Uterus (tissue), 4 donors: ENCODE measurements around the gene TCAF1. TPM values are rescaled to one million over a fixed set of nuclear protein-coding genes. Genes with fewer than 3 reads are reported as not detected.

Experiments
- DNase-seq, 2 donors: peaks; one replicate each; pipeline ENCODE4 v3.0.0-alpha.2; 2019 to 2020
- H3K27ac ChIP-seq, 2 donors: fragments of 200-600 bp; sonication (generic); 1 replicate in 1 of 2; 2 replicates in 1 of 2; pipeline ENCODE4 v1.5.1; 2016 to 2018
- H3K27me3 ChIP-seq, 2 donors: fragments of 200-600 bp; sonication (generic); one replicate each; pipeline ENCODE4 v1.5.1; 2018 to 2019; ENCODE audit warnings: control low read depth in 1 of 2
- H3K36me3 ChIP-seq, 2 donors: fragments of 200-600 bp; sonication (generic); one replicate each; pipeline ENCODE4 v1.5.1; 2019; ENCODE audit warnings: control low read depth in 1 of 2
- H3K4me1 ChIP-seq, 2 donors: fragments of 200-600 bp; sonication (generic); one replicate each; pipeline ENCODE4 v1.5.1; 2018 to 2019; ENCODE audit warnings: control low read depth in 1 of 2
- H3K4me3 ChIP-seq, 2 donors: fragments of 200-600 bp; sonication (generic); 1 replicate in 1 of 2; 2 replicates in 1 of 2; pipeline ENCODE4 v1.5.1; 2018 to 2019; ENCODE audit warnings: mild to moderate bottlenecking in 1 of 2
- H3K9me3 ChIP-seq, 2 donors: fragments of 200-600 bp; sonication (generic); one replicate each; pipeline ENCODE4 v1.5.1; 2019; ENCODE audit warnings: control low read depth in 1 of 2
- CTCF ChIP-seq, 4 experiments: fragments of 200-600 bp in 2 of 4; fragments of 450-650 bp in 2 of 4; sonication (generic) in 2 of 4; IDR thresholded peaks; one replicate each; pipeline ENCODE4 v1.5.1; 2016 to 2019; ENCODE audit warnings: antibody characterized with exemption in 4 of 4, mild to moderate bottlenecking in 2 of 4, moderate library complexity in 1 of 4
- POLR2A ChIP-seq, 2 donors: fragments of 450-650 bp; IDR thresholded peaks; one replicate each; pipeline ENCODE4 v1.6.1; 2016; ENCODE audit warnings: antibody characterized with exemption in 2 of 2, mild to moderate bottlenecking in 1 of 2, moderate library complexity in 1 of 2
- intact Hi-C: fragments of 100-400 bp; cut with DNase I; formaldehyde crosslinking; loops from one replicate; pipeline ENCODE4 v1.15.1; 2023; ENCODE audit warnings: low total_unique reads
- total RNA-seq, 4 donors: library from RNA; depleted of rRNA in 3 of 4; stranded (reverse); fragments of >200 nt in 3 of 4; gene quantifications; one replicate each; pipeline versions ENCODE4 v1.1.0 to v1.2.4, GENCODE V29; 2014 to 2023
- donor health status: DM: yes; HTN: yes; CAD: no.

Gene TCAF1
- total RNA-seq, 4 donors from 2014 or later, result 12.3 to 137 (median 46.6) TPM

DNA sequence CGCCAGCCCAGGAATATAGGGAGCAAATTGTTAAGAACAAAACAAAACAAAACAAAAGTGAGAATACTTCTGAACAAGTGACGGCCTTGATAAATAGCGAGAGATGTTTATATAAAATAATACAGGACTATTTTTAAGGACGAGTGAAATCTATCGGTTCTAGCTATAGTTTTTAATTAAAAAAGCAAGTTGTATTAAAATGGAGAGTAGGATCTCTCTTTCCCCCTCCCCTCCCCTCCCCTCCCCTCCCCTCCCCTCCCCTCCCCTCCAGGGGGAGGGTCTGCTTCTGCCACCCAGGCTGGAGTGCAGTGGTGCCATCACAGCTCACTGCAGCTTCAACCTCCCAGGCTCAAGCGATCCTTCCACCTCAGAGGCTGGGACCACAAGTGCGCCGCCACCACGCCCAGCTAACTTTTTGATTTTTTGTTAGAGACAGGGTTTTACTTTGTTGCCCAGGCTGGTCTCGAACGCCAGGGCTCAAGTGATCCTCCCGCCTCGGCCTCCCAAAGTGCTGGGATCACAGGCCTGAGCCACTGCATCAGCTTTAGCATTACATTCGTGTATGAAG lies 440 bp upstream of the TCAF1 start:
- no peak for TF ChIP-seq POLR2A (IDR thresholded peaks at IDR 0.05)
- no peak for TF ChIP-seq CTCF (IDR thresholded peaks at IDR 0.05)
- Histone ChIP-seq H3K4me3 (peak overlapping the region; percentile 61 to 79), H3K27me3 (no peaks in the 10 kb centered on the region), H3K27ac (peak overlapping the region; percentile 95 to 97), H3K36me3 (no peaks in the 10 kb centered on the region), H3K4me1 (peaks cover 0 to 10% of the 10 kb centered on the region in 2 donors), H3K9me3 (no peaks in the 10 kb centered on the region)
- DNase-seq, result no peak
- intact Hi-C loops, result no loop called here

DNA sequence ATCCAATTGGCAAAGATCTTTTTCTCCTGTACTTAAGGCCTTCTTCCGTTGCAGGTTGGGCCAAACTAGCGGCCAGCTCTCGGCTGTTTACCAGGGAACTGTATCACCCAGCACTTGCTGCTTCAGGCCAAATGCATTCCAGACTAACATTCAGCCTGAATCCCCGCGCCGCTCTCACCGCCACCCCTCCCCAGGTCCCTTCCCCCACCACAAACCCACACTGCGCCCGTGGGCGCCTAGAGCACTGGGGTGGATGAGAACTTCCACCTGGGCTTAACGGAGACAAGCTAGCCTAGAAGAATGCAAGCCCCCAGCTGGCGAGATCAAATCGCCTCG lies 676 bp downstream of the TCAF1 start:
- Histone ChIP-seq H3K9me3 (no peaks in the 10 kb centered on the region), H3K36me3 (no peaks in the 10 kb centered on the region), H3K4me1 (peaks cover 0 to 9% of the 10 kb centered on the region in 2 donors), H3K4me3 (peak overlapping the region; percentile 61 to 79), H3K27ac (peak overlapping the region; percentile 95 to 97), H3K27me3 (no peaks in the 10 kb centered on the region)
- no peak for TF ChIP-seq CTCF (IDR thresholded peaks at IDR 0.05)
- no peak for TF ChIP-seq POLR2A (IDR thresholded peaks at IDR 0.05)
- DNase-seq, result peak; percentile 45 to 46
- intact Hi-C loops, result no loop called here

GRCh38 chr7:143900230-143900766 lies 1.7 kb downstream of the TCAF1 start:
- H3K4me3 ChIP-seq, result peak overlapping the region in 1 of 2 donors; percentile 79
- H3K27ac ChIP-seq, result peak overlapping the region; percentile 95 to 97
- TF ChIP-seq CTCF (IDR thresholded peaks at IDR 0.05) (no peak), POLR2A (IDR thresholded peaks at IDR 0.05) (no peak)
- intact Hi-C loops, result no loop called here
- no peaks in the 10 kb centered on the region for H3K36me3 ChIP-seq
- H3K27me3 ChIP-seq, result no peaks in the 10 kb centered on the region
- H3K4me1 ChIP-seq, result no peaks in the 10 kb centered on the region
- H3K9me3 ChIP-seq, result no peaks in the 10 kb centered on the region
- DNase-seq, result no peak

DNA sequence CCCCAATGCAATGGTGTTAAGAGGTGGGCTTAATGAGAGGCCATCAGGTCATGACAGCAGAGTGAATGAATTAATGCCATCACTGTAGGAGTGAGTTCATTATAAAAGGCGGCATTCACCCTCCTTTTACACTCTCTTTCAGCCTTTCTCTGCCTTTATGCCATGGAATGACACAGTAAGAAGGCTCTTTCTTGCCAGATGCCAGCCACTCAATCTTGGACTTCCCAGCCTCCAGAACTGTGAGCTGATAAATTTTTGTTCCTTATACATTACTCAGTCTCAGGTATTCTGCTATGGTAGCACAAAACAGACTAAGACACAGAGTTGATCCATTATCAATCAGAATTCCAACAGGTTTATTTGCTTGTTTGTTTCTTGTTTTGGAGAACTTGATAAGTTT lies 3.2 kb downstream of the TCAF1 start:
- H3K4me3 ChIP-seq, result no peak overlapping the region
- H3K4me1 ChIP-seq, result no peaks in the 10 kb centered on the region
- no peak for DNase-seq
- H3K36me3 ChIP-seq, result no peaks in the 10 kb centered on the region
- H3K27ac ChIP-seq, result no peak overlapping the region
- no peaks in the 10 kb centered on the region for H3K27me3 ChIP-seq
- TF ChIP-seq CTCF (IDR thresholded peaks at IDR 0.05), result no peak
- no peak for TF ChIP-seq POLR2A (IDR thresholded peaks at IDR 0.05)
- no peaks in the 10 kb centered on the region for H3K9me3 ChIP-seq
- intact Hi-C loops, result no loop called here

DNA sequence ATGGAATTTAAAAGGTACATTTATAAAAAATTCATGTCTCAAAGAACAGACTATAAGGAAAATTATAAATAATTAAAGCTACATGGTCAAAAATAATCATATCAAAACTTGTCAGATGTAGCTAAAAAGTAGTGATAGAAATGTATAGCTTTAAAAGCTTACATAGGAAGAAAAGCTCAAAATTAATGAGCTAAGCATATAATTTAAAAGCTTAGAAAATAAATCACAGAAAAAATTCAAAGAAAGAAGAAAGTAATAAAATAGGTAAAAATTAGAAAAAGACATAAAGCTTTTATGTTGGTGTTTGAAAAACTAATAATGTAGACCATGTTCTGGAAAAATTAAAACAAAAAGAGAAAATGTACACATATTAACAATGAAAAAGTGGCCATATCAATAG lies 5.3 kb downstream of the TCAF1 start:
- no peaks in the 10 kb centered on the region for H3K27me3 ChIP-seq

More for the DNA sequence above, 5.3 kb downstream of the TCAF1 start:
- Histone ChIP-seq H3K4me3 (no peak overlapping the region), H3K4me1 (no peaks in the 10 kb centered on the region), H3K27ac (no peak overlapping the region), H3K9me3 (no peaks in the 10 kb centered on the region), H3K36me3 (no peaks in the 10 kb centered on the region)
- TF ChIP-seq CTCF (IDR thresholded peaks at IDR 0.05), result no peak
- no peak for TF ChIP-seq POLR2A (IDR thresholded peaks at IDR 0.05)
- intact Hi-C loops, result no loop called here
- no peak for DNase-seq
